NK-92 (cell line): ENCODE results near the gene TMEM170B.
"Not testable (repeated sequence)": the region's sequence is repeated elsewhere in the genome, so short reads cannot be mapped to it uniquely, and the experiment has no call there.

Experiments
- DNase-seq: peaks from one replicate; lab custom pipeline; 2025; ENCODE audit not compliant: unreplicated experiment; lab: John Stamatoyannopoulos, UW

Gene TMEM170B

DNA sequence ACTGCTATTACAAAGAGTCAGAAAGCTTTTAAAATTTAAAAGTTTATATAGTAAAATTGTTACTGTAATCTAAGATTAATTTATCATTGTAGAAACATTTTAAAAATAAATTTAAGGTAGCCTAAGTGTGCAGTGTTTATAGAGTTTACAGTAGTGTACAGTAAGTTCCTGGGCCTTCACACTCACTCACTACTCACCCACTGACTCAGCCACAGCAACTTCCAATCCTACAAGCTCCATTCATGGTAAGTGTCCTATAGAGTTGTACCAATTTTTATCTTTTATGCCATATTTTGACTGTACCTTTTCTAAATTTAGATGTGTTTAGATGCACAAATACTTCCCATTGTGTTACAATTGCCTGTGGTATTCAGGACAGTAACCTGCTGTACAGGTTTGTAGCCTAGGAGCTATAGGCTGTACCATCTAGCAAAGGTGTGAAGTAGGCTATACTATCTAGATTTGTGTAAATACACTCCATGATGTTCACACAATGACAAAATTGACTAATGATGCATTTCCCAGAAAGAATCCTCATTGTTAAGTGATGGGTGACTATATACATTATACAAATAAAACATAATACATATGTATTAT, 10.2 kb upstream of the TMEM170B start:
- no peak for DNase-seq

DNA sequence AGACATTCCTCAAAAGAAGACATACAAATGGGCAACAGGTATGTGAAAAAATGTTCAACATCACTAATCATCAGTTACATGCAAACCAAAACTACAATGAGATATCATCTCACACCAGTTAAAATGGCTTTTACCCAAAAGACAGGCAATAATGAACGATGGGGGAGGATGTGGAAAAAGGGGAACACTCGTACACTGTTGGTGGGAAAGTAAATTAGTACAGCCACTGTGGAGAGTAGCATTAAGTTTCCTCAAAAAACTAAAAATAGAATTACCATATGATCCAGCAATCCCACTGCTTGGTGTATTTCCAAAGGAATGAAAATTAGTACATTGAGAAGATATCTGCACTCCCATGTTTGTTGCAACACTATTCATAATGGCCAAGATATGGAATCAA, 8.6 kb upstream of the TMEM170B start:
- no peak for DNase-seq

DNA sequence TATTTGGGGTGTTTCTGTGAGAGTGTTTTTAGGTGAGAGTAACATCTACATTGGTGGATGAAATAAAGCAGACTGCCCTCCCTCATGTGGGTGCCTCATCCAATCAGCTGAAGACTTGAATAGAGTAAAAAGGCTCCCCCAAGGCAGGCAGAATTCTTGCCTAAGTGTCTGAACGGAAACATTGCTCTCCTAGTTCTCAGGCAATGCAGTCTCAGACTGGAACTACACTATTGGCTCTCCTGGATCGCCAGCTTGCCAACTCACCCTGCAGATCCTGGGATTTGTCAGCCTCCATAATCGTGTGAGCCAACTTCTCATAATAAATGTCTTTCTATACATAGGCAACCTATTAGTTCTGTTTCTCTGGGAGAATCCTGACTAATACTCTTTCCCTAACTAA, 5.5 kb upstream of the TMEM170B start:
- no peak for DNase-seq

DNA sequence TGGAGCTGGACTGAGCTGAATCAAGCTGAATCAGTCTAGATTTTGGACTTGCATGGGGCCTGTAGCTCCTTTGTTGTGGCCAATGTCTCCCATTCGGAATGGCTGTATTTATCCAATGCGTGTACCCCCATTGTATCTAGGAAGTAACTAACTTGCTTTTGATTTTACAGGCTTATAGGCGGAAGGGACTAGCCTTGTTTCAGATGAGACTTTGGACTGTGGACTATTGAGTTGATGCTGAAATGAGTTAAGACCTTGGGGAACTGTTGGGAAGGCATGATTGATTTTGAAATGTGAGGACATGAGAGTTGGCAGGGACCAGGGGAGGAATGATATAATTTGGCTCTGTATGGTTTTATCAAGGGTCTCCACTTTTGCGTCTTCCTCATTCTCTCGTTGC, 3.0 kb upstream of the TMEM170B start:
- no peak for DNase-seq

DNA sequence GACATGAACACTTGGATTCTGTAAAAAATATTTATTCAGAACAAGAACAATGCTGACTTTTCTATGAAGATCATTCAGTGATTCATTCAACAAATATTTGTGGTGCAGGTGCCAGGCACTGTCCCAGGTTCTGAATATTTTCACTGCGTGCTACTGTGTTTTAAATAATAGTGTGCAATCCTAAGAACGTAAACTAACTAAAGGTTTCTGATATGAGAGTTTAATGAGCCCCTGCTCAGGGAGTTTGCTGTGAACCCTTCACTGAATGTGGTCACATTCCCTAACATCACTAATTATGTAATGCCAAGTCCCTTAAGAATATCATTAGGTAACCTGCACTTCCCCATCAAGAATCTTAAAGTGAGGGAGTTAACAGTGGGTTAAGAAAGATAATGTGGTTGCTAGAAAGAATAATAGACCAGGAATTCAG, 1.7 kb upstream of the TMEM170B start:
- DNase-seq = no peak

DNA sequence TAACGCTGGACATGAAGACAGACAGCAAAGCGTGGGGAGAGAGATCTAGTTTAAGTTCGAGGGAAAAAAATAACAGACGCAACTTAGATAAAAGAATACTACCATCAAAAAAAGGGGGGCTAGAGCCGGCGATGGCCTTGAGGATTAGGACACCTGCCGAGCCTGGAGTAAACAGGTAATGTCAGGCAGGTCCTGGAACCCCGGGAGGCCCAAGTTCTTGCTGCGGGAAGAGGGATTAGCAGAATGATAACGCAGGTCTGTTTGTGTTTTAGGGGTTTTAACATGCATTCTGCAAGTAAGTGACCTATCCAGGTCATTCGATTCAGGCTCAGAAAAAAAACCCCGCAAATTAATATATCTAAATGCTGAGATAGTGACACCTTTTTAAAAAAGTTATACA, 754 bp upstream of the TMEM170B start:
- no peak for DNase-seq

DNA sequence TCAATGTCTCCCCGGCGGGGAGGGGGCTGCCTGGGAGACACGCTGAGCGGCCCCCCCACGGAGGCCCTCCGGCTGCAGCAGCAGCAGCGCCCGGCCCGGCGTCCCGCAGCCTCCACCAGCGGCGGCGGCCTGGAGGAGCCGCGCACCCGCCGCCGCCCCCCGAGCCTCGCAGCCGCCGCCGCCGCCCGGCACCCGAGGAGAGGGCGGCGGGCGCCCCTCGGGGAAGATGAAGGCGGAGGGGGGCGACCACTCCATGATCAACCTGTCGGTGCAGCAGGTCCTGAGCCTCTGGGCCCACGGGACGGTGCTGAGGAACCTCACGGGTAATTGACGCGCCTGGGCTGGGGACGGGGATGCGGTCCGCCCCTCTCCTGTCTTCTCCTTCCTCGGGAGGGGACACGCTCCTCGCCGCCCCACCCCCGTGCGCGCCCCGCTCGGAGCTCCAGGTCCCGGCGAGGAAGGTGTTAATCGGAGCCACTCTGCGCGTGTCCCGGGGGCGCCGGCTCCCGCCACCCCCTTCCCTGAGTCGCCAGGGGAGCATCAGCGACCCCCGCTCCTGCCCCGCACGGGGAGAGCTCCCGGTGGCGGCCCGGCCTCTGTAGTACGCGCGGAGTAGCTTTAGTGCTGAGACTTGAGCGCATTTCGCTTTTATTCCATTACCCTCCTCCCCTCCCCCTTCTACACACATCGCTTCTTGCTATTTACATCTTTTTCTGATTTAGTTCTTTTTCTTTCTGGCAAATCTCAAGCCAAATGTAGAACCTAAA, 686 bp downstream of the TMEM170B start:
- no peak for DNase-seq

DNA sequence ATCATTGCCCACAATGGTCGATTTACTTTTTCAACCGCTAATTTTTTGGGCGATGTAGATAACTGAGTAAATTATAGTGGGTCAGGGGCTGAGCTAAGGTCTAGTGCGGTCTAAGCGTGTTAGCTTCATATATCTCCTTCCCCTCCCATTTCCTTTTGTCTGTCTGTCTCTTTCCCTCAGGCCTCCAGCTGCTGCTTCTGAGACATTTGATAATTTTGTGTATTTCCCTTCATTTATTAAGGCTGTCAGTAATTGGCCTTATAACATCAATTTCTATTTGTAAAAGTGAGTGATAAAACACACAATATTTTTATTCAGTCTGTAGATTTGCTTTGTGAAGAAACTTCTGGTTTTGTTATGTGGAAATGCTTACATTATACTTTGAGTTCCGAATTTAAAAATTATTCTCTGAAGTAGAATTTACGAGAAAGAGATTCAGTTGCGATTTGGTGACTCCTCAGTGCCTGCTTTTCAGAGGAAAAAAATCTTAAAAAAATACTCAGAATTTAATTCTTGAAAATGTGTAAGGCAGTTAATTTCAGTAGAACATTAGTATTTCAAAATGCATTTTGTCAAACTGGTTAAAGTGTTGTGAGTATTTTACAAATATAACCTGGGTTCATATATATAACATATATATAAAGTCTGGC, 1.4 kb downstream of the TMEM170B start:
- DNase-seq = no peak

DNA sequence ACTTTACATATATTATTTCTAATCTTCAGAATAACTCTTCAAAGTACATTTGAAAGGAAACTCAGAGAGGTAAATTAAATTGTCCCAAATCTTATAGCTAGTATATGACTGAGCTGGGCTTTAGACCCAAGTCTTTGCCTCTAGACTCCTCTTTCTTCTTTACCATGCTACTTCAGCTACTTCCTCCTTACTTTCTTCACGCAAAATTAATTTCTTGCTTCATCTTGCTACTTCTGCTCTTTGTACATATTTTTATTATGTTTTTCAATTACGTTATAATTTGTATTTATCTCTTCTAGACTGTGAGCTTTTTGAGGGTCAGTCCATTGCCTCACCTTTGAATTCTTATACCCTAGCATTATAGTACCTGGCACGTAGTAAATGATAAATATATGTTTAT, 5.3 kb downstream of the TMEM170B start:
- no peak for DNase-seq

DNA sequence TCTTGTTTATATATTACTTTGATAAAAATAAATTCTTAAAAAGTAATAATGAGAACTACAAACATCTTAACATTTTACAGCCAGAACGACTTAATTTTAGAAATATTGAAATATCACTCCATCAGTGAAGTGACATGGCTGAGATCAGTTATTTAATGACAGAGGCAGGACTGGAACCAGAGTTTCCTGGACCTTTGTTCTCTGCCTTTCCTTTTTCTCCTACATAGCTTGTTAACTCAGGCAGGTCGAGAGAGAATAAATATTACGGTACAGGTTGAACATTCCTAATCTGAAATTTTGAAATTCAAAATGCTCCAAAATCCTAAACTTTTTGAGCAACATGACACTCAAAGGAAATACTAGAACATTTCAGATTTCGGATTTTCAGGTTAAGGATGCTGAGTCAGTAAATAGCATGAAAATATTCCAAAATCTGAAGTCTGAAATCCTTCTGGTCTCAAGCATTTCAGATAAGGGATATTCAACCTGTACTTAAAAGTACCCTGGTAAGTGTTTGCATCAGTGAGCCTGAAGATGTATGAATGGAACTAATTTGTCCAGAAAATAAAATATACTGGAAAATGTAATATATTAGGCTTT, 6.5 kb downstream of the TMEM170B start:
- no peak for DNase-seq

DNA sequence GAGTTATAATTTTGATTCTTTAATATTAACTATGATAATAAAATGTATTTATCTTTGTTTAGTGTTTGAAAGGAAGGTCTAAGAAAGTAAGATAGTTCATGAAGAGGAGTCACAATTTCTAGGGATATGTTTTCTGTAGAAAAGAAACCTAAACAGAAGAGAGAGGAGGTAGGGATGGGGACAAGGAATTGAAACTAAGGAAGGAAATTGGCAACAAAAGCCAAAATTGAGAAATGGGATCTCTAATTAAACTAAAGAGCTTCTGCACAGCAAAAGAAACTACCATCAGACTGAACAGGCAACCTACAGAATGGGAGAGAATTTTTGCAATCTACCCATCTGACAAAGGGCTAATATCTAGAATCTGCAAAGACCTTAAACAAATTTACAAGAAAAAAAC, 10.3 kb downstream of the TMEM170B start:
- not testable (repeated sequence) for DNase-seq

DNA sequence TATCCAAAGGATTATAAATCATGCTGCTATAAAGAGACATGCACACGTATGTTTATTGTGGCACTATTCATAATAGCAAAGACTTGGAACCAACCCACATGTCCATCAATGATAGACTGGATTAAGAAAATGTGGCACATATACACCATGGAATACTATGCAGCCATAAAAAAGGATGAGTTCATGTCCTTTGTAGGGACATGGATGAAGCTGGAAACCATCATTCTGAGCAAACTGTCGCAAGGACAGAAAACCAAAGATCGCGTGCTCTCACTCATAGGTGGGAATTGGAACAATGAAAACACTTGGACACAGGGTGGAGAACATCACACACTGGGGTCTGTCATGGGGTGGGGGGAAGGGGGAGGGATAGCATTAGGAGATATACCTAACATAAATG, 11.0 kb downstream of the TMEM170B start:
- DNase-seq = not testable (repeated sequence)

DNA sequence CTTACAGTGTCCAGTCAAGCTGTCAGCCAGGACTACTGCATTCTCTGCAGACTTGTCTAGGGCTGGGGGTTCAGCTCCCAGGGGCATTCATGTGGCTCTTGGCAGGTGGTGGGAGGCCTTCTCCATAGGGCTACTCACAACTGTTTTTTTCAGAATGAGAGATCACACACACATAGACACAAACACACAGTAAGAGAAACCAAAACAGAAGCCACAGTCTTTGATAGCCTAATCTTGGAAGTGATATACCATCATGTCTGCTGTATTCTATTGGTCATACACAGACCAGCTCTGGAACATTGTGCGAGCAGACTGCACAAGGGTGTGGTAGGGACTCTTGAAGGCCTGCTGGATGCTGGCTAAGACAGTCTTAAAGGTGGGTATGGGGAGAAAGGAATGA, 13.5 kb downstream of the TMEM170B start:
- no peak for DNase-seq

DNA sequence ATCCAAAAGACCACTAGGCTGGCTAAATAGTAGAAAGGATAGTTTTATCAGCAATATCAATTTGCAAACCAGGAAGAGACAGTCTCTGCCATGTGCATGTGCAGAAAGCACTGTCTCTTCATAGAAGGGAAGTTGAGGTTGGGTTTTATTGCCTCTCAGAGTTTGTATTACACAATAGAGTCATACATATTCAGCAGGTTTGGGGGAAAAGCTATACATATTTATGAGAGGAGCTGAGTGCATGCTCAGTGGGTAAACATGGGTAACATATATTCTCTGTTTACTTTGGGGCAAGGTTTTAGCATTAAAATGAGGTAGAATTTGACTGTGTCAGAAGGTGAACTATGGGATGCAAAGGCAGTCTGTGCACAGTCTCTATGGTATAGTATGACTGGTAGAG, 14.9 kb downstream of the TMEM170B start:
- no peak for DNase-seq

DNA sequence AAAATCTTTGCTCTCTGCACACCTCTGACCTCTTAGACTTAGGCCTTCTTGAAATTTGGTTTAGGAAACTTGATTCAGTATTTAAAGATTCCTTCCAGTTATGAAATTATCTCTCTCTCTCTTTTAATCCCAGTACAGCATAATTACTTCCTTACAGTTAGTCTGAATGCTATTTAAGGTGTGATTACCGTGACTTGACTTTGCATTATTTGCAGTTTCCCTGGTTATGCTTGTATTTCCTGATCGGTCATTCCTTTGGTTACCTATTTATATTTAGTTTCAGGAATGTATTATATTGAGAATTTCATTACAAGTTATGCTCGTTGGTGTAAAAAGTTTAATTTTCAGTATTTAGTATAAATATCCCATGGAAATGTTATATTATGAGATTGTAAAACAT, 16.3 kb downstream of the TMEM170B start:
- DNase-seq = no peak

DNA sequence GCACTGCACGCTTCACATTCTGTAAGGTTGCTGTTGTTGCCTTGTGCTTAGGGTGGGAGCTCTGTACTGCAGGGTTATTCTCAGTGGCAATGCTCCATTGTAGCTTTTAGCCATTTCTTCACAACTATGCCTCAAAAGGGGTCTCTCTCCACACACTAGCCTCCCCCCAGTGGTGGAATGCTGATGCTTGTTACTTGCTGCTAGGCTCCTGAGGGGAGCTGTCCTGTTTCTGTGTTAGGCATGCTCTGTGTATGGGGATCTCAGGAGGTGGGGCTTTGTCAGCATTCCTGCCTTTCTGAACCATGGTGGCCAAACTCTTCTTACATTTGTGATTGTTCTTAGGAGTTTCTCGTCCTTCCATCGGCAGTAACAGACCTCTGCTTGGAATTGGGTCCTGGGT, 18.8 kb downstream of the TMEM170B start:
- no peak for DNase-seq

DNA sequence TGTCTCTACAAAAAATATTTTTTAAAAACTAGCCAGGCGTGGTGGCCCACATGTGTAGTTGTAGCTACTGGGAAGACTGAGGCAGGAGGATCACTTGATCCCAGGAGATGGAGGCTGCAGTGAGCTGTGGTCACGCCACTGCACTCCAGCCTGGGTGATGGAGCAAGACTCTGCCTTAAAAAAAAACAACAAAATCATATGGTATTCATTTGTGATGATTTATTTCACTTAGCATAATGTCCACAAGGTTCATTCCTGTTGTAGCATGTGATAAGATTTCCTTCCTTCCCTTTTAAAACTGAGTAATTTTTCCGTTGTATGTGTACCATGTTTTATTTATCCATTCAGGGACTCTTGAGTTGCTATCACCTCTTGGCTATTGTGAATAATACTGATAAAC, 26.2 kb downstream of the TMEM170B start:
- no peak for DNase-seq

DNA sequence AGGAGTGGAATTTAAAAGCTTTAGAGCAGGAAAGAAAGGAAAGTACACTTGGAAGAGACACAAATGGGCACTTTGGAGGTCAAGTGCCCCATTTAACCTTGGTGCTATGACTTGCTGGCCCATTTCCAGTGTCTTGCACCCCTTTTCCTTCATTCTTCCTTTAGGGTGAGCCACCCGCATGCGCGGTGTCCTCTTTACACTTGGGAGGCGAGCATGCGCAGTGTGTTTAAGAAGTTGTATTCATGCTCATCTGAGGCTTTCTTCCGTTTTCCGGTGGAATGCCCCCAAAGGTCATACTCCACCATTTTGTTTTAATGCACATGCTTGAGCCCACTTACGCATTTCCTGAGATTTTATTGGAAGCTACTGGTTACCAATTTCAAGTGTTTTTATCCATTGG, 29.1 kb downstream of the TMEM170B start:
- no peak for DNase-seq

DNA sequence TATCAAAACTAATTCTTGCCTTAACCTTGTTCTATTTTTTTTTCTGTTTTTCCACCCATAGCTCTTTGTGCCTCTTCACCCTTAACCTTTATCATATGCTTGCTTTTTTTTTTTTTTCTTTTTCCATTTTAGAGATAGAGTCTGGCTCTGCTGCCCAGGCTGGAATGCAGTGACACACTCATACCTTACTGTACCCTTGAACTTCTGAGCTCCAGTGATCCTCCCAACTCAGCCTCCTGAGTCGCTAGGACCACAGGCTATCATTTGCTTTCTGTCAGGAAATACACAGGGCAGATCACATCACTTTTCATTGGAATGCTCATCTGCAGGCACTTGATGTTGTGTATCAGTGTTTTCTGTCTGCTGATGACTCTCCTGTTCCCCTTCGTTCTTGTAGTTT, 33.5 kb downstream of the TMEM170B start:
- DNase-seq = no peak

DNA sequence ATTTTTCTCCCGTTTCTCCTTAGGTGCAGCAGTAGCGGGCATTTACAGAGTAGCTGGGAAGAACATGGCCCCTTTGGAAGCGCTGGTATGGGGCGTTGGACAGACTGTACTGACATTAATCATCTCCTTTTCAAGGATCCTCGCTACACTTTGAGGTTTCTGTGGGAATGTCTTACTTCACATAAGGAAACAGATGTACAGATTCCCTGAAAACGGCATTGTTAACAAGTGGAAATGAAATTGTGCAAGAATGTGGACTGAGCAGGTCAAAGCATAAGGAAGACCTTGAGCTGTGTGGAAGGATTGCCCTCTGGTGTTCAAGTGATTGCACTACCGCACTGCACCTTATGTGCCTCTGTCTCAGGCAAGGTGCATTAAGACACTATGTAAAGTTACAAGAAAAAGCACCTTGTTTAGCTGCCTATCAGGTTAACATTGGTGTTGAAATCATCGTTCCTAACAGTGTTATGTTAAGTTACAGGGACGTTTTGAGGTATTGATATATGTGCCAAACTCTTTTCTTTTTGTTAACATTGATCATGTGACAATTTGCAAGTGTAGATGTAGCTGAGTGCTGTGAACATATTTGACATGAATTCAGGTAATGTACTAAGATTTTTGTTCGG, 38.0 kb downstream of the TMEM170B start:
- DNase-seq = no peak

DNA sequence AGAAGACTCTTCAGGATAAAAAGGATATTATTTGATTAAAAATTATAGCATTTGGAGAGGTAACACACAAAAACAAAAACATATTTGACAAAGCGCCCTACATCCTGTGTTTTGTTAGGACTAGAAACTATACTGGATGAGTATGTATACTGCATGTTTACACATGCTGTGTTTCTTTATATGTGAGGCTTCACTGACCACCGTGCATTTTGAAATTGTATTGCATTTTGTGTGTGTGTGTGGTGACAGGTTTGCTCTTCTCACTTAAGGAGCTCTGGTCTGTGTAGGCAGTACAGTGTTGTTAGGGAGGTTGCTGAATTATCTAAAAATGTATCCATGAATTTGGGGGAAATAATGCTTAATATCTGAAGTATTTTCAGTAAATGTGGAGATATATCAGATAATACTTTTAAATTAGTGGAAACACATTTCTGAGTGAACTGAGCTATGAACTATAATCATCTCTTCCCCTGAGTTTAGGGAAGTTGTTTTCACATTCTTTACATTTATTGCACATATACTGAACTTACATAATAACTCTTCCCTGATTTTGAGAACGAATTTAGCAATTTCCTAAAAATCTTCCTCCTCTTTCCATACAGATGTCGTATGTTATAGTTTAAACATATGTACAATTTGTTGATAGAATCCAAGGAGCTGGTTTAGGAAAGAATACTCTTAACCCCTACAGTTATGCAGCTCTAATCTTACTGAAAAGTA, 43.3 kb downstream of the TMEM170B start:
- no peak for DNase-seq
